ENCODE results near the gene SBK2.

Gene SBK2

DNA sequence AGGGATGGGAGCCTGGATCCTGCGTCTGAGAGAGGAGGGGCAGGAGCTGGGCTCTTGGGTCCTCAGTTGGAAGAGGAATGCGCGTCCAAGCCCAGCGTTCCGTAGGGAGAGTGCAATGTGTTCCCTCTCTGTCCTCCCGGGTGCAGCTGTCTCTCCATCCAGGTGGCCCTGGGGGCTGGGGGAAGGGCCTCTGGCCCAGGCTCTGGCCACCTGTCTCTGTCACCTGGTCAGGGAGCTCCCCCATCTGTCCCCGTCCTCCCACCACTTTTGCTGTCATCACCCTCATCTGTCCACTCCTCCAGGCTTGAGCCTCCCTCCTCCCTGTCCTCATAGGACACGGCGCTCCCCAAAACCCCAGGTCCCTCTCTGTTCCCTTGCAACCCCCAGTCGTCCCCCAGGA, 3.7 kb upstream of the SBK2 start:
- DNase-seq (ENCODE audit: insufficient read length, low spot score) (no peak), FAIRE-seq (no peak)
- TF ChIP-seq, protein P1, sequence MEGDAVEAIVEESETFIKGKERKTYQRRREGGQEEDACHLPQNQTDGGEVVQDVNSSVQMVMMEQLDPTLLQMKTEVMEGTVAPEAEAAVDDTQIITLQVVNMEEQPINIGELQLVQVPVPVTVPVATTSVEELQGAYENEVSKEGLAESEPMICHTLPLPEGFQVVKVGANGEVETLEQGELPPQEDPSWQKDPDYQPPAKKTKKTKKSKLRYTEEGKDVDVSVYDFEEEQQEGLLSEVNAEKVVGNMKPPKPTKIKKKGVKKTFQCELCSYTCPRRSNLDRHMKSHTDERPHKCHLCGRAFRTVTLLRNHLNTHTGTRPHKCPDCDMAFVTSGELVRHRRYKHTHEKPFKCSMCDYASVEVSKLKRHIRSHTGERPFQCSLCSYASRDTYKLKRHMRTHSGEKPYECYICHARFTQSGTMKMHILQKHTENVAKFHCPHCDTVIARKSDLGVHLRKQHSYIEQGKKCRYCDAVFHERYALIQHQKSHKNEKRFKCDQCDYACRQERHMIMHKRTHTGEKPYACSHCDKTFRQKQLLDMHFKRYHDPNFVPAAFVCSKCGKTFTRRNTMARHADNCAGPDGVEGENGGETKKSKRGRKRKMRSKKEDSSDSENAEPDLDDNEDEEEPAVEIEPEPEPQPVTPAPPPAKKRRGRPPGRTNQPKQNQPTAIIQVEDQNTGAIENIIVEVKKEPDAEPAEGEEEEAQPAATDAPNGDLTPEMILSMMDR (IDR thresholded peaks at IDR 0.05; ENCODE audit: insufficient read depth, missing control alignments), result no peak

DNA sequence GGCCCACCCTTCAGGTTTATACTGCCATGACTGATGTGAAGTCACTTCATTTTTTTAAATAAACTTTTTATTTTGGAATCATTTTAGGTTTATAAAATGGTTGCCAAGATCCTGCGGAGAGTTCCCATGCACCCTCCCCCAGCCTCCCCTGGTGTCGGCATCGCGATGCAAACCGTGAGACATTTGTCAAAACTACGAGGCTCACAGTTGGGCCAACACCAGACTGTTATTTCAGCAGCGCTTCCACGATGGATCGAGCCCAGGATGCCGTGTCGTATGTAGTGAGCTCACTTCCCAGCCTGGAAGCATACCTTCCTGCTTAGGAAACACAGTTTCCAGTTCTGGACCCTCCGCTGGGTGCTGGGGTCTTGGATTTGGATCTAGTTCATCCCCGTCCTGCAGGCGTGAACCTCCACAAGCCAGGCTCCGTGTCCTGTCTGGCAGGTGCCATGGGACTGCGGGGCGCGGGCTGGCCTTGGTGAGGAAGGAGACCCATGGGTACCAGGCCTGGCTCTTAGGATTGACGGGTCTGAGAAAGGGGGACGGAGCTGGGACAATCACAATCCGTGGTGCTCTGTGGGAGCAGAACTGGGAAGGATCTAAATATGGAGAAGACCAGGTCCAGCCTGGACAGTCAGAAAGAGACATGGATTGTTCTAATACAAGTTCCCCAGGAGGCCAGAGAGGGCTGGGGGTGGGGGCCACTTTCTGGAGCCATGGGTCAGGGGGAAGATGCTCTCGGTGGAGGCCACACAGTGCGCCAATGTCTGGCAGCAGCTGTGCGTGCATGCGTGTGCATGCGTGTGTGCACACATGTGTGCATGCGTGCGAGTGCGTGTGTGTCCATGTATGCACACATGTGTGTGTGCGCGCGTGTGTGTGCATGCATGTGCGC, 2.4 kb upstream of the SBK2 start:
- TF ChIP-seq, protein P1 (IDR thresholded peaks at IDR 0.05; ENCODE audit: insufficient read depth, missing control alignments), result no peak
- FAIRE-seq (no peak), DNase-seq (ENCODE audit: insufficient read length, low spot score) (no peak)

DNA sequence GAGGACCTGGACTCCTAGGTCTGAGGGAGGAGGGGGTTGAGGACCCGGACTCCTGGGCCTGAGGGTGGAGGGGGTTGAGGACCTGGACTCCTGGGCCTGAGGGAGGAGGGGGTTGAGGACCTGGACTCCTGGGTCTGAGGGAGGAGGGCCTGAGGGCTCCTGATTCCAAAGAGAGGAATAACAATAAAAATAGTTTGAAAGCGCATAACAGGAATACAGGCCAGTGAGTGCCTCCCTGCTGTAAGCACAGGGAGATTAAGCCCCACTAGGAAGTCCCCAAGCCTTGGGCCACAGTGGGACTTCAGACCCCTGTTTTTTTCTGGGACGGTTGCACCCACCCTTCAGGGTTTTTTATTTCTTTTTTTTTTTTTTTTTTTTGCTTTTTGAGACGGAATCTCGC, 1.2 kb upstream of the SBK2 start:
- DNase-seq (ENCODE audit: insufficient read length, low spot score), result no peak
- TF ChIP-seq, protein P1 (IDR thresholded peaks at IDR 0.05; ENCODE audit: insufficient read depth, missing control alignments), result no peak
- FAIRE-seq, result no peak

DNA sequence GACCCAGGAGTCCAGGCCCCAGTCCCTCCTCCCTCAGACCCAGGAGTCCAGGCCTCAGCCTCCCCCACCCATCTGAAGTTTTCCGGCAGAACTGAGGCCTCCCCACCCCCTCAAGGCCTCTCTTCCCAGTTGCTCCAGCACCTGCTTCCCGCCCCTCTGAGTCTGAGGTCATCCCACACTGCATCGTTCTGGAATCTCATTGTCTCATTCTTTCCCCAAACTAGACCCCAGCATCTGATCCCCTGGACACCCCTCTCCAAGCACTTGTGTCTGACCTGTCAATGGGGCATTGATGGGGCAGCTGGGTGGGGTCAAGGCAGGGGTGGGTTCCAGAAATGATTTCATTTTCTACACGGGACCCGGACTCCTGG, 793 bp upstream of the SBK2 start:
- no peak for DNase-seq (ENCODE audit: insufficient read length, low spot score)
- TF ChIP-seq, protein P1 (IDR thresholded peaks at IDR 0.05; ENCODE audit: insufficient read depth, missing control alignments), result no peak
- FAIRE-seq, result no peak

DNA sequence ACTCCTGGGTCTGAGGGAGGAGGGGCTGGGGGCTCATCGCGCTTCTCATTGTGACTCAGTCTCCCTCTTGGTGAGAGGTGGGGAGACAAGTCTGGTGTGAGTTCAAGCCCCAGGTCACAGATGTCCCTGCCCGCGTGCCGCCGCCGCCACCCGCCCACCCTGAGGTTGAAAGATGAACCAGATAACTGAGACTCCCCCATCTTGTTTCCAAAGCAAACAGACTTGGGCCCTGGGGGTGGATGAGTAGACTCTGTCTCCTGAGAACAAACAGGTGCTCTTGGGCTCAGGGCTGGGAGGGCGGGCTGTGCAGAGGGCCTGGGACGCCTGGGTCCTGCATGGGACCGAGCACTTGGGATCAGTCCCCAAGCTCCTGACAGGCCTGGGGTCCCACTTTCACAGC, 567 bp downstream of the SBK2 start:
- DNase-seq (ENCODE audit: insufficient read length, low spot score) (no peak), FAIRE-seq (no peak)
- TF ChIP-seq, protein P1 (IDR thresholded peaks at IDR 0.05; ENCODE audit: insufficient read depth, missing control alignments), result no peak

DNA sequence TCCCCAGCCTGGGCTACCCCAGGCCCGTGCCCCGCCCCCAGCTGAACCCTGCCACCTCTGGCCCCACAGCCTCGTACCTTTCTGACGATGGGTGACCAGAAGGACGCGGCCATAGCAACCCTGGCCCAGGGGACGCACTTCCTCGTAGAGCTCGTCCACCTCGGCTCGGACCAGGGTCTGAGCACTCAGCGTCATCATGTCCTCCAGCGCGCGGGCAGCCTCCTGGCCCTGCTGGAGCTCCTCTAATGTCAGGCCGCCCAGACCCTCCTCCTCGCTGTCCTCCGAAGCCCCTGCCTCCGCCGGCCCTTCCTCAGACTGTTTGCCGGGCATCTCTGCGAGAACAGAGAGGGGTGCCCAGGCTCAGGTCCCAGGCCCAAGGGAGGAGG, 975 bp downstream of the SBK2 start:
- DNase-seq (ENCODE audit: insufficient read length, low spot score) (no peak), FAIRE-seq (no peak)
- TF ChIP-seq, protein P1 (IDR thresholded peaks at IDR 0.05; ENCODE audit: insufficient read depth, missing control alignments), result no peak
